GM18517 (cell line): ENCODE results near the gene DEF6.

Source experiments
- ATAC-seq: cut with Tn5 transposase; IDR thresholded peaks from one replicate; pipeline ENCODE4 v1.9.1; 2021; ENCODE audit warnings: mild to moderate bottlenecking, moderate library complexity; ENCODE audit not compliant: unreplicated experiment

The DEF6 gene

GRCh38 chr6:35370124-35370741 is 72.6 kb downstream of the DEF6 start:
- no peak for ATAC-seq

- no peak for ATAC-seq
Observed at GRCh38 chr6:35370785-35371493, 73.3 kb downstream of the DEF6 start.
